ENCODE measurements around the gene ARPC1B.

GRCh38 chr7:99418260-99418659, 43.7 kb downstream of the ARPC1B start:
- no peak for TF ChIP-seq CTCF (IDR thresholded peaks at IDR 0.05)
- TF ChIP-seq POLR2A (IDR thresholded peaks at IDR 0.05) = no peak
